Measurements from ENCODE around the gene PROSER2. TPM values are rescaled to one million over a fixed set of nuclear protein-coding genes. Genes with fewer than 3 reads are reported as not detected.

The PROSER2 gene
- total and polyA plus RNA-seq, 9 of the 15 experiments (the other 6 are each of a cell fraction or from before 2014, with no cell fraction given), result 0.62 to 14.8 (median 2.9) TPM

DNA sequence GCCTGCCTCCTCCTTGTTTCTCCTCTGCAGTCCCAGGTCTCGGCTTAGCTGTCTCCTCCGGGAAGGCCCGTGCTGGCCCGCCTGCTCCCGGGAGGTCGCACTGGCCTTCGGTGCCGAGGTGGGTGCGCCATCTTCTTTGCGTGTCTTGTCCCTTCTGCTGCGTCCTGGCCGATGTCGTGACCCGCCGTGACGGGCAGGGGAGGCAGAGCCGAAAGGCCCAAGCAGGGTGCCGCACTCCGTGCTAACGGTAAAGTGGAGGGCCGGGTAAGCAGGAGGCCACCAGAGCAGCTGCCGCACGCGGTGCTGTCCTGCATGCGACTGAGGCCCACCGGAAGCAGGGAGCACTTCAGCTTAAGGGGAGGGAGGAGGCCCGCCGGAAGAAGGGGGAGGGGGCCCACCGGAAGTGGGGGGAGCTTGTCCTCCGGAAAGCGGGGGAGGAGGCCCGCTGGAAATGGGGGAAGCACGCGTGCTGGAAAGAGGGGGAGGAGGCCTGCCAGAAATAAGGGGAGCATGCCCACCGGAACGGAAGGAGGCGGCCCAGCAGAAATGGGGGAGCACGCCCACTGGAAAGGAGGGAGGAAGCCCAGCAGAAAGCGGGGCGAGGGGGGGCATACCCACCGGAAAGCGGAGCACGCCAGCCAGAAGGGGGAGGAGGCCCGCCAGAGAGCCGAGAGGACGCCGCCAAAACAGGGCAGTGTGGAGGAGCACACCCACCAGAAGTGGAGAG is 71.4 kb downstream of the PROSER2 start (continued):
- TF ChIP-seq, protein P1, sequence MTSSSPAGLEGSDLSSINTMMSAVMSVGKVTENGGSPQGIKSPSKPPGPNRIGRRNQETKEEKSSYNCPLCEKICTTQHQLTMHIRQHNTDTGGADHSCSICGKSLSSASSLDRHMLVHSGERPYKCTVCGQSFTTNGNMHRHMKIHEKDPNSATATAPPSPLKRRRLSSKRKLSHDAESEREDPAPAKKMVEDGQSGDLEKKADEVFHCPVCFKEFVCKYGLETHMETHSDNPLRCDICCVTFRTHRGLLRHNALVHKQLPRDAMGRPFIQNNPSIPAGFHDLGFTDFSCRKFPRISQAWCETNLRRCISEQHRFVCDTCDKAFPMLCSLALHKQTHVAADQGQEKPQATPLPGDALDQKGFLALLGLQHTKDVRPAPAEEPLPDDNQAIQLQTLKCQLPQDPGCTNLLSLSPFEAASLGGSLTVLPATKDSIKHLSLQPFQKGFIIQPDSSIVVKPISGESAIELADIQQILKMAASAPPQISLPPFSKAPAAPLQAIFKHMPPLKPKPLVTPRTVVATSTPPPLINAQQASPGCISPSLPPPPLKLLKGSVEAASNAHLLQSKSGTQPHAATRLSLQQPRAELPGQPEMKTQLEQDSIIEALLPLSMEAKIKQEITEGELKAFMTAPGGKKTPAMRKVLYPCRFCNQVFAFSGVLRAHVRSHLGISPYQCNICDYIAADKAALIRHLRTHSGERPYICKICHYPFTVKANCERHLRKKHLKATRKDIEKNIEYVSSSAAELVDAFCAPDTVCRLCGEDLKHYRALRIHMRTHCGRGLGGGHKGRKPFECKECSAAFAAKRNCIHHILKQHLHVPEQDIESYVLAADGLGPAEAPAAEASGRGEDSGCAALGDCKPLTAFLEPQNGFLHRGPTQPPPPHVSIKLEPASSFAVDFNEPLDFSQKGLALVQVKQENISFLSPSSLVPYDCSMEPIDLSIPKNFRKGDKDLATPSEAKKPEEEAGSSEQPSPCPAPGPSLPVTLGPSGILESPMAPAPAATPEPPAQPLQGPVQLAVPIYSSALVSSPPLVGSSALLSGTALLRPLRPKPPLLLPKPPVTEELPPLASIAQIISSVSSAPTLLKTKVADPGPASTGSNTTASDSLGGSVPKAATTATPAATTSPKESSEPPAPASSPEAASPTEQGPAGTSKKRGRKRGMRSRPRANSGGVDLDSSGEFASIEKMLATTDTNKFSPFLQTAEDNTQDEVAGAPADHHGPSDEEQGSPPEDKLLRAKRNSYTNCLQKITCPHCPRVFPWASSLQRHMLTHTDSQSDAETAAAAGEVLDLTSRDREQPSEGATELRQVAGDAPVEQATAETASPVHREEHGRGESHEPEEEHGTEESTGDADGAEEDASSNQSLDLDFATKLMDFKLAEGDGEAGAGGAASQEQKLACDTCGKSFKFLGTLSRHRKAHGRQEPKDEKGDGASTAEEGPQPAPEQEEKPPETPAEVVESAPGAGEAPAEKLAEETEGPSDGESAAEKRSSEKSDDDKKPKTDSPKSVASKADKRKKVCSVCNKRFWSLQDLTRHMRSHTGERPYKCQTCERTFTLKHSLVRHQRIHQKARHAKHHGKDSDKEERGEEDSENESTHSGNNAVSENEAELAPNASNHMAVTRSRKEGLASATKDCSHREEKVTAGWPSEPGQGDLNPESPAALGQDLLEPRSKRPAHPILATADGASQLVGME (CRISPR knock-in tag; IDR thresholded peaks at IDR 0.05), result 0 out of 2 replicates have a peak, but pooled peaks have one; percentile 42
- TF ChIP-seq, protein P2, sequence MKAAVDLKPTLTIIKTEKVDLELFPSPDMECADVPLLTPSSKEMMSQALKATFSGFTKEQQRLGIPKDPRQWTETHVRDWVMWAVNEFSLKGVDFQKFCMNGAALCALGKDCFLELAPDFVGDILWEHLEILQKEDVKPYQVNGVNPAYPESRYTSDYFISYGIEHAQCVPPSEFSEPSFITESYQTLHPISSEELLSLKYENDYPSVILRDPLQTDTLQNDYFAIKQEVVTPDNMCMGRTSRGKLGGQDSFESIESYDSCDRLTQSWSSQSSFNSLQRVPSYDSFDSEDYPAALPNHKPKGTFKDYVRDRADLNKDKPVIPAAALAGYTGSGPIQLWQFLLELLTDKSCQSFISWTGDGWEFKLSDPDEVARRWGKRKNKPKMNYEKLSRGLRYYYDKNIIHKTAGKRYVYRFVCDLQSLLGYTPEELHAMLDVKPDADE (conservative IDR thresholded peaks at IDR 0.05; ENCODE audit: control insufficient read depth, low read depth, low read length), result no peak
- TF ChIP-seq ETV6 (IDR thresholded peaks at IDR 0.05; ENCODE audit: borderline replicate concordance in 1 of 2, low read depth in 2 of 2, low read length in 1 of 2) (peak; percentile 52 to 69; a peak in 2 of 4 replicates), ETV6 (CRISPR knock-in tag; IDR thresholded peaks at IDR 0.05; ENCODE audit: borderline replicate concordance) (peak; percentile 84; the same call in 1 of the 2 replicates), GATAD2A (IDR thresholded peaks at IDR 0.05) (0 out of 2 replicates have a peak, but pooled peaks have one; percentile 12), POLR2AphosphoS5 (IDR thresholded peaks at IDR 0.05; ENCODE audit: control insufficient read depth, insufficient read depth, low read depth, low read length) (peak; percentile 89), ELF4 (CRISPR knock-in tag; IDR thresholded peaks at IDR 0.05) (no peak), MCM7 (IDR thresholded peaks at IDR 0.05) (no peak), ZNF561 (CRISPR knock-in tag; conservative IDR thresholded peaks at IDR 0.05) (no peak), LEF1 (IDR thresholded peaks at IDR 0.05) (peak; percentile 75), GABPA (tag; conservative IDR thresholded peaks at IDR 0.05; ENCODE audit: low read depth) (peak; percentile 95), FOXM1 (IDR thresholded peaks at IDR 0.05; ENCODE audit: low read depth) (no peak), FOXM1 (CRISPR knock-in tag; IDR thresholded peaks at IDR 0.05; ENCODE audit: low read depth) (no peak), E2F3 (CRISPR knock-in tag; IDR thresholded peaks at IDR 0.05) (no peak), CEBPB (tag; IDR thresholded peaks at IDR 0.05) (no peak), ZNF354B (CRISPR knock-in tag; IDR thresholded peaks at IDR 0.05) (no peak)
- TF ChIP-seq, protein P3, sequence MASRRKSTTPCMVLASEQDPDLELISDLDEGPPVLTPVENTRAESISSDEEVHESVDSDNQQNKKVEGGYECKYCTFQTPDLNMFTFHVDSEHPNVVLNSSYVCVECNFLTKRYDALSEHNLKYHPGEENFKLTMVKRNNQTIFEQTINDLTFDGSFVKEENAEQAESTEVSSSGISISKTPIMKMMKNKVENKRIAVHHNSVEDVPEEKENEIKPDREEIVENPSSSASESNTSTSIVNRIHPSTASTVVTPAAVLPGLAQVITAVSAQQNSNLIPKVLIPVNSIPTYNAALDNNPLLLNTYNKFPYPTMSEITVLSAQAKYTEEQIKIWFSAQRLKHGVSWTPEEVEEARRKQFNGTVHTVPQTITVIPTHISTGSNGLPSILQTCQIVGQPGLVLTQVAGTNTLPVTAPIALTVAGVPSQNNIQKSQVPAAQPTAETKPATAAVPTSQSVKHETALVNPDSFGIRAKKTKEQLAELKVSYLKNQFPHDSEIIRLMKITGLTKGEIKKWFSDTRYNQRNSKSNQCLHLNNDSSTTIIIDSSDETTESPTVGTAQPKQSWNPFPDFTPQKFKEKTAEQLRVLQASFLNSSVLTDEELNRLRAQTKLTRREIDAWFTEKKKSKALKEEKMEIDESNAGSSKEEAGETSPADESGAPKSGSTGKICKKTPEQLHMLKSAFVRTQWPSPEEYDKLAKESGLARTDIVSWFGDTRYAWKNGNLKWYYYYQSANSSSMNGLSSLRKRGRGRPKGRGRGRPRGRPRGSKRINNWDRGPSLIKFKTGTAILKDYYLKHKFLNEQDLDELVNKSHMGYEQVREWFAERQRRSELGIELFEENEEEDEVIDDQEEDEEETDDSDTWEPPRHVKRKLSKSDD (conservative IDR thresholded peaks at IDR 0.05; ENCODE audit: low read length), result no peak
